Measurements from ENCODE around the gene MCHR1.
"Not testable (repeated sequence)": the region's sequence is repeated elsewhere in the genome, so short reads cannot be mapped to it uniquely, and the experiment has no call there.

GRCh38 chr22:40656651-40657050, 22.6 kb upstream of the MCHR1 start:
- TF ChIP-seq CTCF, POLR2A (IDR thresholded peaks at IDR 0.05): not testable (repeated sequence)
